Activated CD8-positive, alpha-beta memory T cell treated with anti-CD3 and anti-CD28 coated beads, Interleukin-2, amount 50 U/mL, for 48 hours (primary cell): ENCODE results near the gene APOC1.
"Not testable (repeated sequence)": the region's sequence is repeated elsewhere in the genome, so short reads cannot be mapped to it uniquely, and the experiment has no call there.

Experiments
- DNase-seq: peaks from one replicate; pipeline ENCODE4 v3.0.0-alpha.2; 2020

The APOC1 gene

DNA sequence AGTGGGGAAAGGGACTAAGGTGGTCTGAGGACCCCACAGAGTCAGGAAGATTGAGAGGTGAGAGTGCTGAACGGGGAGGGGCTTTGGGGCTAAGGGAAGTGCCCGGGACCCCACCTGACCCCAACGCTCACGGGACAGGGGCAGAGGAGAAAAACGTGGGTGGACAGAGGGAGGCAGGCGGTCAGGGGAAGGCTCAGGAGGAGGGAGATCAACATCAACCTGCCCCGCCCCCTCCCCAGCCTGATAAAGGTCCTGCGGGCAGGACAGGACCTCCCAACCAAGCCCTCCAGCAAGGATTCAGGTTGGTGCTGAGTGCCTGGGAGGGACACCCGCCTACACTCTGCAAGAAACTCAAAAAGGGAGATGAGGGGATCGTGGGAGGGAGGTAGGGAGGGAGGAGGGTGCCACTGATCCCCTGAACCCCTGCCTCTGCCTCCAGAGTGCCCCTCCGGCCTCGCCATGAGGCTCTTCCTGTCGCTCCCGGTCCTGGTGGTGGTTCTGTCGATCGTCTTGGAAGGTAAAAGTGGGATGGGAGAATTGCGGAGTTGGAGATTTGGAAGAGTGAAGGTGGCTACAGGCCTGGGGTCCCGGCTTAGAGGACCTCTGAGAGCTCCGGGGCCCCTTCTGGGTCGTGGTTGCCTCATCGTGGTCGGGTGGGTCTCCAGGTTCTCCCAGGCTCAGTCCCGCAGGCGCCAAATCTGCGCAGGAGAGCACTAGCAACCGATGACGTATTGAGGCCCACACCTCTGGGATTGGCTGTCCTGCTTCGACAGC is at the start of gene APOC1:
APOC1 (plus strand) TSS at position 176 of the 774 bp plus-strand sequence; CDS start at position 460, 284 bp downstream.
- DNase-seq, result peak; percentile 89

DNA sequence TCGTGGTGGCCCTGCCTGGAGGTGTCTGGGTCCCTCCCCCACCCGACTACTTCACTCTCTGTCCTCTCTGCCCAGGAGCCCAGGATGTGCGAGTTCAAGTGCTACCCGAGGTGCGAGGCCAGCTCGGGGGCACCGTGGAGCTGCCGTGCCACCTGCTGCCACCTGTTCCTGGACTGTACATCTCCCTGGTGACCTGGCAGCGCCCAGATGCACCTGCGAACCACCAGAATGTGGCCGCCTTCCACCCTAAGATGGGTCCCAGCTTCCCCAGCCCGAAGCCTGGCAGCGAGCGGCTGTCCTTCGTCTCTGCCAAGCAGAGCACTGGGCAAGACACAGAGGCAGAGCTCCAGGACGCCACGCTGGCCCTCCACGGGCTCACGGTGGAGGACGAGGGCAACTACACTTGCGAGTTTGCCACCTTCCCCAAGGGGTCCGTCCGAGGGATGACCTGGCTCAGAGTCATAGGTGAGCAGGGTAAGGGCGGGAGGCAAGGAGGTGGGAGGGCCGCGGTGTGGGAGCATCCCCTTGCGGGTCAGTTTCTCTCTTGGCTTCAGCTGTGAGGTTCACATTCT is 49.1 kb upstream of the APOC1 start:
- no peak for DNase-seq

DNA sequence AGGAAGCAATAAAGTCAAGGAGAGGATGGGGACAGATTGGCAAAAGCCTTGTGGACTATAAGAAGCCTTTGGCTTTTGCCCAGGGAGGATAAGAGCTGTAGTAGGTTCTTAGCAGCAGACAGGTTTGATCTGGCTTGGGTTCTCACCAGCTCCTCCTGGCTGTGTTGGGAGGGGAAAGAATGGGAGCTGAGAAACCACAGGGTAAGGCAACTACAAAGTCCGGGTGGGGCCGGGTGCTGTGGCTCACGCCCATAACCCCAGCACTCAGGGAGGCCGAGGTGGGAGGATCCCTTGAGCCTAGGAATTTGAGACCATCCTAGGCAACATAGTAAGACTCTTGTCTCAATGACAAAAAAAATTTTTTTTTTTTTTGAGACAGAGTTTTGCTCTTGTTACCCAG is 47.7 kb upstream of the APOC1 start:
- no peak for DNase-seq

DNA sequence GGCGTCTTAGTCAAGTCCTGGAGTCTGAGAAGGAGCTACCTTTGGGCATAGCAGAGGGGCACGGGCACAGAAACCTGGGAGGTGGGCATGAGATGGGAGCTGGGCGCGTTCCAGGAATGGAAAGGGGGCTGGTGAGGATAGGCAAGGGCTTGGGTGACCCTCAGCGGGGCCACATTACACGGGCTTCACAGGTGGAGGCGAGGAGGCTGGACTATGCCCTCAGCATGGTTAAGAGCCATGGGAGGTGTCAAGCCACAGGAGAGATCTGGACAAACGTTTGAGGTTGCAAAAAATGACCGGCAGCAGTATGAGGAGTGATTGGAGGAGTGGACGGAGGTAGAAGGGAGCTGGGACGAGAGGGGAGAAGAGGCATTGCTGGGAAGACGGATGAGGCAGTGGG is 46.8 kb upstream of the APOC1 start:
- DNase-seq, result no peak

DNA sequence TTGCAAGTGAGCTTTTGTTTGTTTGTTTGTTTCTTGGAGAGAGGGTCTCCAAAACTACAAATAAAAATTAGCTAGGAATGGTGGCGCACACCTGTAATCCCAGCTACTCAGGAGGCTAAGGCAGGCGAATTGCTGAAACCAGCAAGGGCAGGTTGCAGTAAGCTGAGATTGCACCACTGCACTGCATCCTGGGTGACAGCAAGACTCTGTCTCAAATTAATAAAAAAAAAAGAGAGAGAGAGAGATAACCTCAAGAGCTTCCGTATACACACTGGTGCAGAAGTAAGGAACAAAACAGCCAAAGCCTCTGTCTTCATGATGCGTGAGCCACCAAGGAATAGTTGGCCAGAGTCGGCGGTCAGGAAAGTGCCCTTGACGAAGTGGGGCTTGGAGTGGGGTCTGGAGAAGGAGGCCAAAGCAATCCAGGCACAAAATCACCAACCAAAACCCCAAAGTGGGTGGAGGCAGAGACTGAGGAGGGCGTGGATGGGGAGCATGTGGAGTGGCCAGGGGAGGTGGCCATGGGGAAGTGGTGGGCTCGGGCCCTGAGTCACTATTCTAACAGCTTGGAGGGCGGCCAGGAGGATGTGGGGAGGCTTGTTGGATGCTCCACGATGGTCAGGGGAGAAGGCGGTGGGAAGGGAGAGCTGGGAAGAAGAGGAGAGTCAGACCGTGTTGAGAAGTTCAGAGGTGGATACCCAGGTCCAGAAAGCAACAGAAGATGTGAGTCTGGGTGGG is 44.5 kb upstream of the APOC1 start:
- no peak for DNase-seq

DNA sequence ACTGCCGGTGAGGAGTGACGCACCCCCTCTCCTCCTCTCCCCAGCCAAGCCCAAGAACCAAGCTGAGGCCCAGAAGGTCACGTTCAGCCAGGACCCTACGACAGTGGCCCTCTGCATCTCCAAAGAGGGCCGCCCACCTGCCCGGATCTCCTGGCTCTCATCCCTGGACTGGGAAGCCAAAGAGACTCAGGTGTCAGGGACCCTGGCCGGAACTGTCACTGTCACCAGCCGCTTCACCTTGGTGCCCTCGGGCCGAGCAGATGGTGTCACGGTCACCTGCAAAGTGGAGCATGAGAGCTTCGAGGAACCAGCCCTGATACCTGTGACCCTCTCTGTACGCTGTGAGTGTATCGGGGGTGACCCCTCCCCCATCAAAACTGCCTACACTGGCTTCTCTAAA is 42.6 kb upstream of the APOC1 start:
- DNase-seq, result no peak

DNA sequence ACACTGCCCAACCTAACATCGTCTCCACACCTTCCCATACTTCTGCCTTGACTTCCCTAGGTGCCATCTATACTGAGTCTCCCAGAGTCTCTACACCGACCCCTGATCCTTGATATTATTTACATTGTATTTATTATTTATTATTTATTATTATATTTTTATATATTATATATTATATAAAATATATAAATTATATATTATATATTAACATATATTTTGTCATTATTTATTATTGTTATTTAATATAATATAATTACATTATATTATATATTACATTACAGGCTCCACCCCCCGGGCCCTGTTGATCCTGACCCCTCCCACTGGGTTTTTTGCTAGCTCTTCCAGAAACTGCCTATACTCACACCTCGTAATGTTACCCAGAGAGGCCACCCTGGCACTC is 41.7 kb upstream of the APOC1 start:
- DNase-seq, result no peak

DNA sequence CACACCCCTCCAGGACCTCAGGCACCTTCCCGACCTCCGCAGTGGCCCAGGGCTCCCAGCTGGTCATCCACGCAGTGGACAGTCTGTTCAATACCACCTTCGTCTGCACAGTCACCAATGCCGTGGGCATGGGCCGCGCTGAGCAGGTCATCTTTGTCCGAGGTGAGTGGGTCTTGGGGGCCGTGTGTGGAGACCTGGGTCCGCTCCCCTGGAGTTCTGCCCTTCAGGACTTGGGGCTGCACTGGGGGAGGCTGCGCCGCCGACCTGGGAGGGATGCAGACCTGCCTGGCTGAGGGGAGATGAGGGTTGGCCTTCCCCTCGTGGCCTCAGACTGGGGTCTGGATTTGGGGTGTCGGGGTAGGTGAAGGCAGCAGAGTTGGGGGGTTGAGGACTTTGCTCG is 40.1 kb upstream of the APOC1 start:
- DNase-seq, result no peak

DNA sequence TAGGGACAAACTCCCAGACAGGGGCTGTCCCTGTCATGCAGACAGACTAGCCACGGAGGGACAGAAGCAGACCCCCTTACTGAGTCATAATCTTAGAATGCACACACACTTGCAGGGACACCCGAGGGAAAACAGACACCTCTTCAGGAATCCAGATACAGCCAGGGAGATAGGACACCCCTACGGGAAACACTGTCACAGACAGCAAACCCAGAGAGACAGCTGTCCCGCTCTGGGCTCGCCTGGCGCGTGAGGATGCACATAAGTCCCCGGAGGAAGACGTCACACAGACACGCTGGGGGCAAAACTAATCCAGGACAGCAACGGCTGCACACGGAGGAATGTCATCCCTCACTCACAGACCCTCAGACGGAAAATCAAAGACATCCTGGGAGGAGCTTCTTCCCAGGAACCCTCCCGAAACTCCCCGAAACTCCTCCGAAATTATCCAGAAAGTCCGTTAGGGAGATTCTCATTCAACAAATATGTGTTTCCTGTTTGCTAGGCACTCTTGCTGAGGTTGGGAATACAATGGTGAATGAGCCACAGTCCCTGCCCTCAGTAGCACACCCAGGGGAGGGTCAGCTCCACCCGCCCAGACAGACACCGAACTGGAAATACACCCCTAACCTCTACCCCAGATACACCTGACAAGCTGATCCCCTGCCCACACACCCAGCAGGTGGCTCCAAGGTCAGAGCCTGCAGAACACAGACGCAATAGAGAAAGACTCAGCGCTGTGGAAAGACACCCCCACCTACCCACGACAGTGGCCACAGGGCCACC is 38.5 kb upstream of the APOC1 start:
- DNase-seq, result no peak

DNA sequence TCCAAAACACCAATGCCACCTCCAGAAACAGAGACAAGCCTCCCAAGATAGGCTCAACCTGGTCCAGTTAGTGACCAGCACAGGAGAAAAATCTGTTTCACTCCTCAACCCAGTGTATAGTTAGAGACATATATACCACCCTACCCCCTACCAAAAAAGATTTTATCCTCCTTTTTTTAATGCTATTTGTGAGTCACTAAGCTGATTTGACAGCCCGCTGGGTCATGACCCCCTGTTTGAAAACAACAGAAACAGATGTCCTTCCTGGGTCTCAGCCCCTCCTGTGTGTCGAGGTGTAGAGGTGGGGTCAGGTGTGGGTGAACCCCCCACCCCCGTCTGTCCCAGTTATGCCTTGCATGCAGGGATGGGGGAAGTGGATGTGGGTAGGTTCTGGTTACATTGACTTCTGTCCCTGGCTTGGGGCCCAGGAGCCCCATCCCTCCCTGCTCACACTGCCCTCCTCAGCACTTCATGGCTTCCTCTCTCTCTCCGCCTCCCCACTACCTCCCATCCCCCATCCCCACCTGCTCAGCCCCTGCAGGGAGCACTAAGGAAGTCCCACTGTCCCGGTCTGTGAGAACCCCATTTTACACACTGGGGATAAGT is 37.4 kb upstream of the APOC1 start:
- DNase-seq, result no peak

DNA sequence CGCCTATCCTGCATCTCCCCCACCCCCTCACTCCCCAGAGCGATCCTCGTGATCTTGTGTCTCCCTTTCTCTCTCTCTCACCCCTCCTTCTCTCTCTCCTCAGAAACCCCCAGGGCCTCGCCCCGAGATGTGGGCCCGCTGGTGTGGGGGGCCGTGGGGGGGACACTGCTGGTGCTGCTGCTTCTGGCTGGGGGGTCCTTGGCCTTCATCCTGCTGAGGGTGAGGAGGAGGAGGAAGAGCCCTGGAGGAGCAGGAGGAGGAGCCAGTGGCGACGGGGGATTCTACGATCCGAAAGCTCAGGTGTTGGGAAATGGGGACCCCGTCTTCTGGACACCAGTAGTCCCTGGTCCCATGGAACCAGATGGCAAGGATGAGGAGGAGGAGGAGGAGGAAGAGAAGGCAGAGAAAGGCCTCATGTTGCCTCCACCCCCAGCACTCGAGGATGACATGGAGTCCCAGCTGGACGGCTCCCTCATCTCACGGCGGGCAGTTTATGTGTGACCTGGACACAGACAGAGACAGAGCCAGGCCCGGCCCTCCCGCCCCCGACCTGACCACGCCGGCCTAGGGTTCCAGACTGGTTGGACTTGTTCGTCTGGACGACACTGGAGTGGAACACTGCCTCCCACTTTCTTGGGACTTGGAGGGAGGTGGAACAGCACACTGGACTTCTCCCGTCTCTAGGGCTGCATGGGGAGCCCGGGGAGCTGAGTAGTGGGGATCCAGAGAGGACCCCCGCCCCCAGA is 36.1 kb upstream of the APOC1 start:
- DNase-seq, result no peak

DNA sequence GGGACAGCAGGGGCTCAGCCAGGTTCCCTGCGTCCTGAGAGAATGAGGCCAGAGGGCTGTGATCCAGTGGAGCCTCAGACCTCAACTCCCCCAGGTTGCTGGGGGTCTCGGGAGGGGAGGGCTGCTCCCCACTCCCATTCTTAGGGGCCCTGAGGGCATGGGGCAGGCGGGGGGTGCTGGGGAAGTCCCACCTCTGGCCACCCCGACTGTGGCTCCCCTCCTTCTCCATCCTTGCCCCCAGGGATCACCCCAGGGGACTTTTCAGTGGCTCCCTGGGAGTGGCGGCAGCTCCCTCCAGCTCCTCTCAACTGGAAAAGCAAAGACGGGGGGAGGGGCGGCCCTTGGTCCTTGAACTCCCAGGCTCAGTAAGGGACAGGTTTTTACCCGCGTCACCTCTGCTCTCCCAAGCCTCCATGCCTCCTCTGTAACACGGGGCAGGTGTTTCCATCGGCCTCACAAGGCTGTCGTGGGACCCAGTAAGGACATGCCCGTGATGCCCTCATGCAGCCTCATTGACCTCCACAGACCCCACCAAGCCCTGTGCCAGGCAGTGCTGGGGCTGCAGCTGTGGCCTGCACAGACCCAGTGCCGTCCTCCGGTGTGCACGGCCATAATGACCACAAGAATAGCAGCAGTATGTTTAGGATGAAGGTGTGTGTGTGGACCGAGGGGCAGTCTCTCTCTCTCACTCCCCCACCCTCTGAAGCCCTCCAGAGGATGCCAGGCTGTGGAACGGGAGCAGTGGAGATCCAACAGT is 34.9 kb upstream of the APOC1 start:
- no peak for DNase-seq

DNA sequence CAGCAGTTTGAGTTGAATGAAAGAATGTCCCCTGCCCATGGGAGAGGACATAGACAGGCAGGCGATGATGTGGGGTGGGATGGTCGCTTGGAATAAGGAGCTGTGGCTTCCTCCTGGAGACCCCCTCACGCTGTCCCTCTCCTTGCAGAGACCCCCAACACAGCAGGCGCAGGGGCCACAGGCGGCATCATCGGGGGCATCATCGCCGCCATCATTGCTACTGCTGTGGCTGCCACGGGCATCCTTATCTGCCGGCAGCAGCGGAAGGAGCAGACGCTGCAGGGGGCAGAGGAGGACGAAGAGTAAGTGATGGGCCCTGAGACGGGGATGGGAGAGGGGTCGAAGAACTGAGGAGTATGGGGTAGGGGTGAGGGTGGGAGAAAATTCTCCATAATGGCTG is 32.3 kb upstream of the APOC1 start:
- DNase-seq, result no peak

DNA sequence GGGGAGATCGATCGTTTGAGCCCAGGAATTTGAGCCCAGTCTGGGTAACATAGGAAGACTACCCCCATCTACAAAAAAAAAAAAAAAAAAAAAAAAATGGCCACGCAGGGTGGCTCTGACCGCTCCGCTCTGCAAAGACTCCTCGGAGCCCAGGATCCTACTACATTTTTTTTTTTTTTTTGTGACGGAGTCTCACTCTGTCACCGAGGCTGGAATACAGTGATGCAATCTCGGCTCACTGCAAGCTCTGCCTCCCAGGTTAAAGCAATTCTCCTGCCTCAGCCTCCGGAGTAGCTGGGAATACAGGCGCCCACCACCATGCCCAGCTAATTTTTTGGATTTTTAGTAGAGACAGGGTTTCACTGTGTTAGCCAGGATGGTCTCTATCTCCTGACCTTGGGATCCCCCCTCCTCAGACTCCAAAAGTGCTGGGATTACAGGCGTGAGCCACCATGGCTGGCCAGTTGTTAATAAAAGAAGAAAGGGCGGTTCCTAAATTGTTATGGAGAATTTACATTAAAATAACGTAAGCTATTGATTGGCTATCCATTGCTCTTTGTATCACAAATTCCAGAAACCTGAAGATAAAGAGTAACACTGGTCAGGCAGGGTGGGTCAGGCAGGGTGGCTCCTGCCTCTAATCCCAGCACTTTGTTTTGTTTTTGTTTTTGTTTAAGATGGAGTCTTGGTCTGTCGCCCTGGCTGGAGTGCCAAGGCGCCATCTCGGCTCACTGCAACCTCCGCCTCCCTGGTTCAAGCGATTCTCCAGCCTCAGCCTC is 31.6 kb upstream of the APOC1 start:
- not testable (repeated sequence) for DNase-seq

DNA sequence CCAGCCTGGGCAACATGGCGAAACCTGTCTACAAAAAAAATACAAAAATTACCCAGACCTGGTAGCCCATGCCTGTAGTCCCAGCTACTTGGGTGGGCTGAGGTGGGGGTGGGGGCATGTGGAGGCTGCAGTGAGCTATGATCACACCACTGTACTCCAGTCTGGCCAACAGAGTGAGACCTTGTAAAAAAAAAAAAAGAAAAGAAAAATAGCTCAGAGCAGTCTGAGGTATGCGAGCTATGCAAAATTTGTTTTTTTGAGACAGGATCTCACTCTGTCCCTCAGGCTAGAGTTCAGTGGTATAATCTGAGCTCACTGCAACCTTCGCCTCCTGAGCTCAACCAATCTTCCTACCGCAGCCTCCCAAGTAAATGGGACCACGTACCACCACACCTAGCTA is 30.5 kb upstream of the APOC1 start:
- DNase-seq, result no peak

DNA sequence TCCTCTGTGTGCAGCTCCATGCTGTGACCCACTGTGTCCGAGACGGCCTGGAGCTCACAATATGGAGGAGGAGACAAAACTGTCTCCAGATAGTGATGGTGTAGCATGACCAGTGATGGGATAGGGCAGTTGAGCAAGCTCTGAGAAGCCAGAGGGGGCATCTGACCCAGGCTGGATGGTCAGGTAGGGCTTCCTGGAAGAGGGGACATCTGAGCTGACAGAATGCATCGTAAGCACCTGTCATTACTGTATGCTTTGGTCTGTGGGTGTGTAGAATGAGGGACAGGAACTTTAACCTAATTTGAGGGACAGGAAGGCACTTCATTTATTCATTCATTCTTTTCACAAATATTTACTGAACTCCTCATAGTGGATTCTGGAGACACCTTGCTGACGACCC is 29.8 kb upstream of the APOC1 start:
- no peak for DNase-seq

DNA sequence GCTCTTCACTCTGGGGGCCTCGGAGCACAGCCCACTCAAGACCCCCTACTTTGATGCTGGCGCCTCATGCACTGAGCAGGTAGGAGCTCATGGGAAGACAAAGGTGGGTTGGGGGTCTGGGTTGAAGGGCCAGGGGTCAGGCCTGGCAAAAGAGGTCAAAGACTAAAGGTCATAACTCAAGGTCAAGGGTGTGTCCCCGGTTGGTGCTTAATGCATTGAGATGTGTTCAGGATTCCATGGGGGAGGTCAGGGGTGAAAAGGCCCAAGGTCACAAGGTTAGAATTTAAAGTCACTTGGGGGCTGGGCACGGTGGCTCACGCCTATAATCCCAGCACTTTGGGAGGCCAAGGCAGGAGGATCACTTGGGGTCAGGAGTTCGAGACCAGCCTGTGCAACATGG is 28.3 kb upstream of the APOC1 start:
- no peak for DNase-seq

DNA sequence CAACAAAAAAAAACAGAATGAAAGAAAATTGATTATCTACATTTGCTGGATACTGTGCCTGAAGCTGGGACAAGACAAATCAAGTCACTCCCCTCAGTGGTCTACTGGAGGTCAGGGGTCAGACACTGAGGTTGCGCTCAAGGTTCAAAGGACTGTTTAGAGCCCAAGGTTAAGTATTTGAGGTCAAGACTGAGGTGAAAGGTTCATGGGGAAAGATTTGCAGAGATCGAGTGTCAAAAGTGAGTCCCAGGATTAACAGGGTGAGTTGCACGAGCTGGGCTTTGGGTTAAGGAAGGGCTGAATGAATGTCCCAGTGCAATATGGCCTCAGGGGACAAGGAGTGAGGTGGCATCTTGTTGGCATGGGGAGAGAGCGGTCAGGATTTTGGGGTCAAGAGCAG is 26.8 kb upstream of the APOC1 start:
- DNase-seq, result no peak

DNA sequence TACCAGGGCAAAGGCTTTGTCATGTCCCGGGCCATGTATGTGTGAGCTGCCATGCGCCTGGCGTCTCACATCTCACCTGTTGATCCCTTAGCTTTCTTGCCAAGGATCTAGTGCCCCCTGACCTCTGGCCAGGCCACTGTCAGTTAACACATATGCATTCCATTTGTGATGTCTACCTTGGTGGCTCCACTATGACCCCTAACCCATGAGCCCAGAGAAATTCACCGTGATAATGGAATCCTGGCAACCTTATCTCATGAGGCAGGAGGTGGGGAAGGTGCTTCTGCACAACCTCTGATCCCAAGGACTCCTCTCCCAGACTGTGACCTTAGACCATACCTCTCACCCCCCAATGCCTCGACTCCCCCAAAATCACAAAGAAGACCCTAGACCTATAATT is 26.1 kb upstream of the APOC1 start:
- not testable (repeated sequence) for DNase-seq

DNA sequence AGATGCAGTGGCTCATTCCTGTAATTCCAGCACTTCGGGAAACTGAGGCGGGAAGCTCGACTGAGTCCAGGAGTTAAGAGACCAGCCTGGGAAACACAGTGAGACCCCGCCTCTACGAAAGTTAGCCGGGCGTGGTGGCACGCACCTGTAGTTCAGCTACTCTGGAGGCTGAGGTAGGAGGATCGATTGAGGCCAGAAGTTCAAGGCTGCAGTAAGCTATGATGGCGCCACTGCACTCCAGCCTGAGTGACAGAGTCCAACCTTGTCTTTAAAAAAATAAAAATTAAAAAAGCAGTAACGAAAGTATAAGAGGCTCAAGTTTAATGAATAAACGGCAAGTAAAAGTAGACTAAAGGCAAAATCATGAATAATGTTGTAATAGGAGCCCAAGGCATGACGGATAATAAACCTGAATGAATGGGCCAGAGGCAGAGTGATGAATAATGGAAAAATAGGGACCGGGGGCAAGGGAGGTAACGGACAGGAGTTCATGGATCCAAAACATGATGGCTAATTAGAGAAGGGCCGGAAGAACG is 24.5 kb upstream of the APOC1 start:
- DNase-seq, result no peak
